DND-41 (cell line): ENCODE results near the gene RNF112.

ENCODE experiments used
- CTCF ChIP-seq: IDR thresholded peaks from 2 replicates; pipeline ENCODE4 v1.5.1; 2012; ENCODE audit warnings: borderline replicate concordance, low read length, moderate library complexity, mild to moderate bottlenecking; ENCODE audit not compliant: poor library complexity, severe bottlenecking; ENCODE audit errors: extremely low read depth
- EZH2 ChIP-seq: IDR thresholded peaks from 3 replicates; pipeline ENCODE4 v1.6.1; 2012; ENCODE audit warnings: borderline replicate concordance, low read depth, mild to moderate bottlenecking, moderate library complexity, low read length, inconsistent platforms; ENCODE audit not compliant: severe bottlenecking

DNA sequence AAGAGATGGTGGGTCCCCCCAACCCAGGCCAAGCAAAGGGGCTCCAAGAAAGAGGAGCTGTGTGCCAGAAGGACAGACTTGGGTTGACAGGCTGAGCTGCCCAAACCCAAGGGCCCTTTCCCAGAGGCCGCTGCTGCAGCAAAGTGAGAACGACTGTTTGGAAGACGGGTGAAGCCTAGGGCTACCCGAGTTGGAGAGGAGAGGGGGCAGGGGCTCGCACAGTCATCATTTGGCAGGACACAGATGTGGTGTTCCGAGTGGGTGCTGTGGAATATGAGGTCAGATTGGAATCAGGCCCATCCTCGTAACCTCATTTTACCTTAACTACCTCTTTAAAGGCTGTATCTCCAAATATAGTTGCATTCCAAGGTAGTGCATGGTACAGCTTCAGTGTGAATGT is 18.7 kb upstream of the RNF112 start:
- TF ChIP-seq CTCF (no peak), EZH2 (no peak)
